ENCODE data around the gene FSD1L.

Gene FSD1L

GRCh38 chr9:105447814-105448812 lies at the start of gene FSD1L:
Gene FSD1L (plus strand): TSS chr9:105448034. CDS start chr9:105448221, 187 bp downstream.
- Histone ChIP-seq H3K9me3 (ENCODE audit: control insufficient read depth in 2 of 2, low read length in 2 of 2) (no peaks in the 10 kb centered on the region), H3K4me1 (ENCODE audit: control insufficient read depth in 2 of 2, insufficient read depth in 2 of 2, low read length in 2 of 2) (peaks cover 4 to 18% of the 10 kb centered on the region in 2 donors), H3K9ac (ENCODE audit: low read depth in 1 of 2, low read length in 2 of 2) (peak within 1 kb of the TSS; percentile 62 to 64), H3K36me3 (ENCODE audit: control insufficient read depth in 2 of 2, insufficient read depth in 2 of 2, low read length in 2 of 2) (no peaks in the 10 kb centered on the region), H3K27ac (ENCODE audit: low read depth in 2 of 2, low read length in 2 of 2) (peak within 1 kb of the TSS; percentile 51 to 64), H3K4me3 (ENCODE audit: low read length in 2 of 2) (peak within 1 kb of the TSS; percentile 81 to 84), H3K27me3 (ENCODE audit: control insufficient read depth in 2 of 2, insufficient read depth in 2 of 2, low read length in 2 of 2) (no peaks in the 10 kb centered on the region)

- no peak overlapping the region for H3K27ac ChIP-seq (ENCODE audit: low read depth in 2 of 2, low read length in 2 of 2)
- H3K9ac ChIP-seq (ENCODE audit: low read depth in 1 of 2, low read length in 2 of 2), result no peak overlapping the region
- H3K27me3 ChIP-seq (ENCODE audit: control insufficient read depth in 2 of 2, insufficient read depth in 2 of 2, low read length in 2 of 2), result no peaks in the 10 kb centered on the region
- no peak overlapping the region for H3K4me3 ChIP-seq (ENCODE audit: low read length in 2 of 2)
- no peaks in the 10 kb centered on the region for H3K9me3 ChIP-seq (ENCODE audit: control insufficient read depth in 2 of 2, low read length in 2 of 2)
- no peaks in the 10 kb centered on the region for H3K4me1 ChIP-seq (ENCODE audit: control insufficient read depth in 2 of 2, insufficient read depth in 2 of 2, low read length in 2 of 2)
- no peaks in the 10 kb centered on the region for H3K36me3 ChIP-seq (ENCODE audit: control insufficient read depth in 2 of 2, insufficient read depth in 2 of 2, low read length in 2 of 2)
Observed at GRCh38 chr9:105399117-105399516, 48.7 kb upstream of the FSD1L start.

- Histone ChIP-seq H3K9ac (ENCODE audit: low read depth in 1 of 2, low read length in 2 of 2) (no peak overlapping the region), H3K27me3 (ENCODE audit: control insufficient read depth in 2 of 2, insufficient read depth in 2 of 2, low read length in 2 of 2) (no peaks in the 10 kb centered on the region), H3K36me3 (ENCODE audit: control insufficient read depth in 2 of 2, insufficient read depth in 2 of 2, low read length in 2 of 2) (no peaks in the 10 kb centered on the region), H3K27ac (ENCODE audit: low read depth in 2 of 2, low read length in 2 of 2) (no peak overlapping the region), H3K4me1 (ENCODE audit: control insufficient read depth in 2 of 2, insufficient read depth in 2 of 2, low read length in 2 of 2) (no peaks in the 10 kb centered on the region), H3K4me3 (ENCODE audit: low read length in 2 of 2) (no peak overlapping the region), H3K9me3 (ENCODE audit: control insufficient read depth in 2 of 2, low read length in 2 of 2) (no peaks in the 10 kb centered on the region)
Observed at GRCh38 chr9:105401651-105402050, 46.2 kb upstream of the FSD1L start.

- H3K9ac ChIP-seq (ENCODE audit: low read depth in 1 of 2, low read length in 2 of 2), result no peak overlapping the region
- H3K27ac ChIP-seq (ENCODE audit: low read depth in 2 of 2, low read length in 2 of 2), result no peak overlapping the region
Observed at GRCh38 chr9:105403552-105404248, 44.1 kb upstream of the FSD1L start.

GRCh38 chr9:105405514-105406131 lies 42.2 kb upstream of the FSD1L start:
- Histone ChIP-seq H3K4me1 (ENCODE audit: control insufficient read depth in 2 of 2, insufficient read depth in 2 of 2, low read length in 2 of 2) (no peaks in the 10 kb centered on the region), H3K9me3 (ENCODE audit: control insufficient read depth in 2 of 2, low read length in 2 of 2) (no peaks in the 10 kb centered on the region)

More at GRCh38 chr9:105403552-105404248, 44.1 kb upstream of the FSD1L start:
- no peaks in the 10 kb centered on the region for H3K27me3 ChIP-seq (ENCODE audit: control insufficient read depth in 2 of 2, insufficient read depth in 2 of 2, low read length in 2 of 2)
- no peaks in the 10 kb centered on the region for H3K4me1 ChIP-seq (ENCODE audit: control insufficient read depth in 2 of 2, insufficient read depth in 2 of 2, low read length in 2 of 2)
- no peaks in the 10 kb centered on the region for H3K9me3 ChIP-seq (ENCODE audit: control insufficient read depth in 2 of 2, low read length in 2 of 2)
- no peaks in the 10 kb centered on the region for H3K36me3 ChIP-seq (ENCODE audit: control insufficient read depth in 2 of 2, insufficient read depth in 2 of 2, low read length in 2 of 2)
- no peak overlapping the region for H3K4me3 ChIP-seq (ENCODE audit: low read length in 2 of 2)

GRCh38 chr9:105406369-105406768 lies 41.5 kb upstream of the FSD1L start:
- Histone ChIP-seq H3K4me1 (ENCODE audit: control insufficient read depth in 2 of 2, insufficient read depth in 2 of 2, low read length in 2 of 2) (no peaks in the 10 kb centered on the region), H3K27me3 (ENCODE audit: control insufficient read depth in 2 of 2, insufficient read depth in 2 of 2, low read length in 2 of 2) (no peaks in the 10 kb centered on the region), H3K36me3 (ENCODE audit: control insufficient read depth in 2 of 2, insufficient read depth in 2 of 2, low read length in 2 of 2) (no peaks in the 10 kb centered on the region), H3K9me3 (ENCODE audit: control insufficient read depth in 2 of 2, low read length in 2 of 2) (no peaks in the 10 kb centered on the region), H3K4me3 (ENCODE audit: low read length in 2 of 2) (no peak overlapping the region), H3K27ac (ENCODE audit: low read depth in 2 of 2, low read length in 2 of 2) (no peak overlapping the region), H3K9ac (ENCODE audit: low read depth in 1 of 2, low read length in 2 of 2) (no peak overlapping the region)

More at GRCh38 chr9:105405514-105406131, 42.2 kb upstream of the FSD1L start:
- H3K9ac ChIP-seq (ENCODE audit: low read depth in 1 of 2, low read length in 2 of 2), result no peak overlapping the region
- H3K27ac ChIP-seq (ENCODE audit: low read depth in 2 of 2, low read length in 2 of 2), result no peak overlapping the region
- no peak overlapping the region for H3K4me3 ChIP-seq (ENCODE audit: low read length in 2 of 2)
- H3K27me3 ChIP-seq (ENCODE audit: control insufficient read depth in 2 of 2, insufficient read depth in 2 of 2, low read length in 2 of 2), result no peaks in the 10 kb centered on the region
- H3K36me3 ChIP-seq (ENCODE audit: control insufficient read depth in 2 of 2, insufficient read depth in 2 of 2, low read length in 2 of 2), result no peaks in the 10 kb centered on the region

GRCh38 chr9:105413525-105413924 lies 34.3 kb upstream of the FSD1L start:
- no peak overlapping the region for H3K4me3 ChIP-seq (ENCODE audit: low read length in 2 of 2)
- no peak overlapping the region for H3K9ac ChIP-seq (ENCODE audit: low read depth in 1 of 2, low read length in 2 of 2)
- H3K36me3 ChIP-seq (ENCODE audit: control insufficient read depth in 2 of 2, insufficient read depth in 2 of 2, low read length in 2 of 2), result no peaks in the 10 kb centered on the region
- no peak overlapping the region for H3K27ac ChIP-seq (ENCODE audit: low read depth in 2 of 2, low read length in 2 of 2)
- no peaks in the 10 kb centered on the region for H3K4me1 ChIP-seq (ENCODE audit: control insufficient read depth in 2 of 2, insufficient read depth in 2 of 2, low read length in 2 of 2)
- no peaks in the 10 kb centered on the region for H3K27me3 ChIP-seq (ENCODE audit: control insufficient read depth in 2 of 2, insufficient read depth in 2 of 2, low read length in 2 of 2)
- peaks cover 0 to 3% of the 10 kb centered on the region in 2 donors for H3K9me3 ChIP-seq (ENCODE audit: control insufficient read depth in 2 of 2, low read length in 2 of 2)

GRCh38 chr9:105414947-105415661 lies 32.7 kb upstream of the FSD1L start:
- H3K27me3 ChIP-seq (ENCODE audit: control insufficient read depth in 2 of 2, insufficient read depth in 2 of 2, low read length in 2 of 2), result no peaks in the 10 kb centered on the region
- H3K27ac ChIP-seq (ENCODE audit: low read depth in 2 of 2, low read length in 2 of 2), result no peak overlapping the region
- no peaks in the 10 kb centered on the region for H3K4me1 ChIP-seq (ENCODE audit: control insufficient read depth in 2 of 2, insufficient read depth in 2 of 2, low read length in 2 of 2)
- H3K4me3 ChIP-seq (ENCODE audit: low read length in 2 of 2), result no peak overlapping the region
- H3K9me3 ChIP-seq (ENCODE audit: control insufficient read depth in 2 of 2, low read length in 2 of 2), result peaks cover 0 to 3% of the 10 kb centered on the region in 2 donors
- H3K36me3 ChIP-seq (ENCODE audit: control insufficient read depth in 2 of 2, insufficient read depth in 2 of 2, low read length in 2 of 2), result no peaks in the 10 kb centered on the region
- H3K9ac ChIP-seq (ENCODE audit: low read depth in 1 of 2, low read length in 2 of 2), result no peak overlapping the region

GRCh38 chr9:105415662-105415980 lies 32.2 kb upstream of the FSD1L start:
- no peaks in the 10 kb centered on the region for H3K36me3 ChIP-seq (ENCODE audit: control insufficient read depth in 2 of 2, insufficient read depth in 2 of 2, low read length in 2 of 2)
- no peak overlapping the region for H3K4me3 ChIP-seq (ENCODE audit: low read length in 2 of 2)
- H3K9ac ChIP-seq (ENCODE audit: low read depth in 1 of 2, low read length in 2 of 2), result no peak overlapping the region
- H3K27me3 ChIP-seq (ENCODE audit: control insufficient read depth in 2 of 2, insufficient read depth in 2 of 2, low read length in 2 of 2), result no peaks in the 10 kb centered on the region
- no peaks in the 10 kb centered on the region for H3K4me1 ChIP-seq (ENCODE audit: control insufficient read depth in 2 of 2, insufficient read depth in 2 of 2, low read length in 2 of 2)
- H3K9me3 ChIP-seq (ENCODE audit: control insufficient read depth in 2 of 2, low read length in 2 of 2), result peaks cover 0 to 3% of the 10 kb centered on the region in 2 donors
- no peak overlapping the region for H3K27ac ChIP-seq (ENCODE audit: low read depth in 2 of 2, low read length in 2 of 2)

Data from mucosa of rectum (tissue), 2 donors.